ENCODE measurements around the gene MID1IP1.
A peak's percentile ranks its signal among the peaks of the same experiment; 100 is the strongest.

The MID1IP1 gene

GRCh38 chrX:38807873-38808272 lies 6.6 kb downstream of the MID1IP1 start:
- H3K27ac ChIP-seq (ENCODE audit: low read depth, low read length) = no peak overlapping the region

DNA sequence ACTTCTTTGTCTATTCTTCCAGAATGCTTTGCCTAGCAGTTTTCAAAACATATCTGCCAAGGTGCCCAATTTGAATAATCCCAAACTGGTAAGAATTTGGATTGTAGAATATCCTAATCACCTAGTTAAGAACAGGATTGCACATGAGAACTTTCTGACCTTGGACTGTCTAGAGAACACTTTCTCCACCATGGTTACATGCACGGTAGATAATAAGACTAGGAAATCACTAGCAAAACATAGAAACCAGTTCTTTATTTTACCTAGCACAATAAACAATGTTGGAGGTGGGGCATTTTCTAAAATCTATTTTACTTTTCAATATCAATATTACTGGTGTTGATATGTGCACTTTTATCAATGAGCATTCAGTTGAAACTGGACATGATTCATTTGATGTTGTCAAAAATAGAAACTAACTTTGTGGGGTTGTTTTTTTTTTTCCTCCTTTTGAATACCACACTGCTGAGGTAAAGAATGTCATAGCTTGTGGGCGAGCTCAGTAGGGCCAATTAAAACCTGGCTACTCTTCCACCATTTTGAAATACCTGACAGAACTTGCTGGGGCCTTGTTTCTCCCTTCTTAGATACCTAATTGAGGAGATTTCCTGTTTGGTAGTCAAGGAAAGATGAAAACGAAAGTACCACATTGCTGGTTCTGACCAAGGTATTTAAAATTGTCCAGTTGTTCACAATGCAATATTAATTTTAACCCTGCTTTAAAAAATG lies 10.4 kb downstream of the MID1IP1 start:
- DNase-seq = peak; percentile 35

More at GRCh38 chrX:38807873-38808272, 6.6 kb downstream of the MID1IP1 start:
- Histone ChIP-seq H2BK5ac (ENCODE audit: low read length) (no peak overlapping the region), H3K18ac (ENCODE audit: low read length) (no peak overlapping the region), H3K4me1 (ENCODE audit: control insufficient read depth, low read depth, low read length) (no peaks in the 10 kb centered on the region), H3K9ac (ENCODE audit: low read length) (no peak overlapping the region), H2AK5ac (ENCODE audit: low read length) (no peak overlapping the region), H3K79me1 (ENCODE audit: low read length) (no peaks in the 10 kb centered on the region), H3K4me3 (ENCODE audit: low read length) (no peak overlapping the region), H3K56ac (ENCODE audit: low read length) (no peak overlapping the region), H3K4ac (ENCODE audit: low read depth, low read length) (no peak overlapping the region), H2BK15ac (replicated peaks; ENCODE audit: low read depth) (no peak overlapping the region), H3K79me2 (ENCODE audit: control insufficient read depth, insufficient read depth, low read length) (peaks cover 20% of the 10 kb centered on the region), H4K5ac (ENCODE audit: low read length) (no peak overlapping the region), H3K27me3 (ENCODE audit: insufficient read depth, low read length, poor library complexity) (no peaks in the 10 kb centered on the region), H3K23ac (ENCODE audit: low read length) (no peak overlapping the region), H3K4me2 (ENCODE audit: low read length) (no peak overlapping the region), H3K36me3 (ENCODE audit: control insufficient read depth, insufficient read depth, low read length) (no peaks in the 10 kb centered on the region), H2BK120ac (ENCODE audit: low read depth, low read length) (no peak overlapping the region), H4K8ac (ENCODE audit: low read depth, low read length) (no peak overlapping the region)
- DNase-seq = peak; percentile 55

DNA sequence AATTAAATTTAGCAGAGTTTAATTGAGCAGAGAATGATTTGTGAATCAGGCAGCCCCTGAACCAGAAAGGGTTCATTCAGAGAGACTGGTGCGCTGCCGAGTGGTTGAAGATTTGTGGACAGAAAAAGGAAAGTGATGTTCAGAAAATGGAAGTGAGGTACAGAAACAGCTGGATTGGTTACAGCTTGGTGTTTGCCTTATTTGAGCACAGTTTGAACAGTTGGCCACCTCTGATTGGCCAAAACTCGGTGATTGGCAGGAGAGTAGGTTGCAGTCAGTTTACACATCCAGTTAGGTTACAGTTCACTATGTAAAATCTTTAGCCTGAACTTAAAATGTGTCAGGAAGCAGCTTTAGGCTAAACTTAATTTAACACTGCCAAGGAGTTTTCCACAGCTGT lies 14.9 kb downstream of the MID1IP1 start:
- WGBS (ENCODE audit: extremely low coverage, insufficient coverage, low lambda C conversion rate) = no CpG with 5 or more reads among the region's 3 CpGs
- no peaks in the 10 kb centered on the region for H3K79me2 ChIP-seq (ENCODE audit: control insufficient read depth, insufficient read depth, low read length)
- H3K4ac ChIP-seq (ENCODE audit: low read depth, low read length) = no peak overlapping the region
- H4K5ac ChIP-seq (ENCODE audit: low read length) = no peak overlapping the region
- no peaks in the 10 kb centered on the region for H3K36me3 ChIP-seq (ENCODE audit: control insufficient read depth, insufficient read depth, low read length)
- no peak overlapping the region for H2BK15ac ChIP-seq (replicated peaks; ENCODE audit: low read depth)
- no peak overlapping the region for H2AK5ac ChIP-seq (ENCODE audit: low read length)
- H3K4me1 ChIP-seq (ENCODE audit: control insufficient read depth, low read depth, low read length) = no peaks in the 10 kb centered on the region
- H3K18ac ChIP-seq (ENCODE audit: low read length) = no peak overlapping the region
- H3K4me3 ChIP-seq (ENCODE audit: low read length) = no peak overlapping the region
- H3K9ac ChIP-seq (ENCODE audit: low read length) = no peak overlapping the region
- H2BK5ac ChIP-seq (ENCODE audit: low read length) = no peak overlapping the region
- H3K27ac ChIP-seq (ENCODE audit: low read depth, low read length) = no peak overlapping the region
- no peaks in the 10 kb centered on the region for H3K27me3 ChIP-seq (ENCODE audit: insufficient read depth, low read length, poor library complexity)
- H2BK120ac ChIP-seq (ENCODE audit: low read depth, low read length) = no peak overlapping the region
- H3K56ac ChIP-seq (ENCODE audit: low read length) = no peak overlapping the region
- H4K8ac ChIP-seq (ENCODE audit: low read depth, low read length) = no peak overlapping the region
- H3K4me2 ChIP-seq (ENCODE audit: low read length) = no peak overlapping the region
- no peaks in the 10 kb centered on the region for H3K79me1 ChIP-seq (ENCODE audit: low read length)
- H3K23ac ChIP-seq (ENCODE audit: low read length) = no peak overlapping the region
- DNase-seq = no peak

More for the DNA sequence above, 10.4 kb downstream of the MID1IP1 start:
- H3K79me2 ChIP-seq (ENCODE audit: control insufficient read depth, insufficient read depth, low read length) = peaks cover 2% of the 10 kb centered on the region
- H3K27ac ChIP-seq (ENCODE audit: low read depth, low read length) = no peak overlapping the region
- no peak overlapping the region for H2BK15ac ChIP-seq (replicated peaks; ENCODE audit: low read depth)
- H3K23ac ChIP-seq (ENCODE audit: low read length) = no peak overlapping the region
- no peaks in the 10 kb centered on the region for H3K27me3 ChIP-seq (ENCODE audit: insufficient read depth, low read length, poor library complexity)
- WGBS (ENCODE audit: extremely low coverage, insufficient coverage, low lambda C conversion rate) = no CpG with 5 or more reads among the region's 3 CpGs
- no peak overlapping the region for H3K4ac ChIP-seq (ENCODE audit: low read depth, low read length)
- no peak overlapping the region for H4K8ac ChIP-seq (ENCODE audit: low read depth, low read length)
- H2AK5ac ChIP-seq (ENCODE audit: low read length) = no peak overlapping the region
- no peak overlapping the region for H3K4me2 ChIP-seq (ENCODE audit: low read length)
- no peaks in the 10 kb centered on the region for H3K4me1 ChIP-seq (ENCODE audit: control insufficient read depth, low read depth, low read length)
- H2BK5ac ChIP-seq (ENCODE audit: low read length) = no peak overlapping the region
- H3K79me1 ChIP-seq (ENCODE audit: low read length) = no peaks in the 10 kb centered on the region
- no peak overlapping the region for H2BK120ac ChIP-seq (ENCODE audit: low read depth, low read length)
- H4K5ac ChIP-seq (ENCODE audit: low read length) = no peak overlapping the region
- H3K36me3 ChIP-seq (ENCODE audit: control insufficient read depth, insufficient read depth, low read length) = no peaks in the 10 kb centered on the region
- H3K9ac ChIP-seq (ENCODE audit: low read length) = no peak overlapping the region
- H3K4me3 ChIP-seq (ENCODE audit: low read length) = no peak overlapping the region
- H3K56ac ChIP-seq (ENCODE audit: low read length) = no peak overlapping the region
- no peak overlapping the region for H3K18ac ChIP-seq (ENCODE audit: low read length)

DNA sequence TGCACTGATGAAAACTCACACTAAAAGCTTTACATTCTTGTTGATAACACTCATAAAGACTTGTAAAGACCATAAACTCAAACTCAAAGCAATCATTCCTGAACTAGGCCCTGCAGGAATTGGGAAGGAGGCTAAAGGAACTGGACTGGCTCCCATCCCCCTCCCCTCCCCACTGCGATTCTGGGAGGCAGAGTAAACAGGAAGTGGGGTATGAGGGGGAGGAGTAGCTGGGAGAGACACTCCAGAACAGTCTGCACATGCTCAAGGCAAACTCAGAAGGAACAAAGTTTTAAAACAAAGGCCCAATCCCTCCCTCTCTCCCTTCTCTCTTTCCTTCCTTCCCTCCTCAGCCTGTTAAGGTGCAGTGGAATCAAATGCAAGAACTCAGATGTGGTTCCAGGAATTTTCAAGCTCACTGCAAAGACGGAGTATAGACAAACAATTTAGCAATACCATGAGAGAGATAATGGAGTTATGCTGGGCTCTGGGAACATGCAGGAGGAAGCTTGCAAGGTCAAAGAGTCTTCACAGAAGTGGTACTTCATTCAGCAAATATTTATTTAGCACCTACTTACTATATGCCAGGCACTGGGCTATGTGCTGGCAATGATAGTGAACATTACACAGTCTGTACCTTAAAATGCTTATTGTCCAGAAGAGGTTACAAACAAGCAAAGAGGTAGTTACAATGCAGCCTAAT lies 15.9 kb downstream of the MID1IP1 start:
- Histone ChIP-seq H4K5ac (ENCODE audit: low read length) (no peak overlapping the region), H3K56ac (ENCODE audit: low read length) (peak overlapping the region; percentile 35), H2BK120ac (ENCODE audit: low read depth, low read length) (no peak overlapping the region), H2AK5ac (ENCODE audit: low read length) (no peak overlapping the region), H2BK15ac (replicated peaks; ENCODE audit: low read depth) (no peak overlapping the region), H3K9ac (ENCODE audit: low read length) (no peak overlapping the region), H3K36me3 (ENCODE audit: control insufficient read depth, insufficient read depth, low read length) (no peaks in the 10 kb centered on the region), H4K8ac (ENCODE audit: low read depth, low read length) (no peak overlapping the region), H2BK5ac (ENCODE audit: low read length) (no peak overlapping the region), H3K79me2 (ENCODE audit: control insufficient read depth, insufficient read depth, low read length) (no peaks in the 10 kb centered on the region), H3K4me3 (ENCODE audit: low read length) (no peak overlapping the region), H3K18ac (ENCODE audit: low read length) (no peak overlapping the region), H3K4ac (ENCODE audit: low read depth, low read length) (no peak overlapping the region), H3K27ac (ENCODE audit: low read depth, low read length) (no peak overlapping the region), H3K23ac (ENCODE audit: low read length) (no peak overlapping the region), H3K4me1 (ENCODE audit: control insufficient read depth, low read depth, low read length) (no peaks in the 10 kb centered on the region), H3K79me1 (ENCODE audit: low read length) (no peaks in the 10 kb centered on the region), H3K4me2 (ENCODE audit: low read length) (no peak overlapping the region), H3K27me3 (ENCODE audit: insufficient read depth, low read length, poor library complexity) (no peaks in the 10 kb centered on the region)
- no CpG with 5 or more reads among the region's 2 CpGs for WGBS (ENCODE audit: extremely low coverage, insufficient coverage, low lambda C conversion rate)
- peak; percentile 67 for DNase-seq

- H3K79me2 ChIP-seq (ENCODE audit: control insufficient read depth, insufficient read depth, low read length) = no peaks in the 10 kb centered on the region
- H4K8ac ChIP-seq (ENCODE audit: low read depth, low read length) = no peak overlapping the region
- no peak overlapping the region for H3K9ac ChIP-seq (ENCODE audit: low read length)
- no peak overlapping the region for H3K56ac ChIP-seq (ENCODE audit: low read length)
- H2AK5ac ChIP-seq (ENCODE audit: low read length) = no peak overlapping the region
- no peaks in the 10 kb centered on the region for H3K79me1 ChIP-seq (ENCODE audit: low read length)
- no peak overlapping the region for H3K4me3 ChIP-seq (ENCODE audit: low read length)
- H3K27me3 ChIP-seq (ENCODE audit: insufficient read depth, low read length, poor library complexity) = no peaks in the 10 kb centered on the region
- H3K4me2 ChIP-seq (ENCODE audit: low read length) = no peak overlapping the region
- DNase-seq = no peak
- H2BK5ac ChIP-seq (ENCODE audit: low read length) = no peak overlapping the region
- no peak overlapping the region for H2BK120ac ChIP-seq (ENCODE audit: low read depth, low read length)
- no peak overlapping the region for H3K18ac ChIP-seq (ENCODE audit: low read length)
- no peak overlapping the region for H3K27ac ChIP-seq (ENCODE audit: low read depth, low read length)
- H3K23ac ChIP-seq (ENCODE audit: low read length) = no peak overlapping the region
- no peaks in the 10 kb centered on the region for H3K36me3 ChIP-seq (ENCODE audit: control insufficient read depth, insufficient read depth, low read length)
- H3K4me1 ChIP-seq (ENCODE audit: control insufficient read depth, low read depth, low read length) = no peaks in the 10 kb centered on the region
- no peak overlapping the region for H4K5ac ChIP-seq (ENCODE audit: low read length)
- H3K4ac ChIP-seq (ENCODE audit: low read depth, low read length) = no peak overlapping the region
- H2BK15ac ChIP-seq (replicated peaks; ENCODE audit: low read depth) = no peak overlapping the region
- no CpG with 5 or more reads among the region's 1 CpG for WGBS (ENCODE audit: extremely low coverage, insufficient coverage, low lambda C conversion rate)
These were observed 17.9 kb downstream of the MID1IP1 start for GRCh38 chrX:38819163-38819562.
